ENCODE data around the gene EPC1.

Gene EPC1

GRCh38 chr10:32326680-32327363 lies 20.1 kb downstream of the EPC1 start:
- TF ChIP-seq SPI1 (IDR thresholded peaks at IDR 0.05; ENCODE audit: low read depth, low read length) (no peak), POLR2AphosphoS5 (IDR thresholded peaks at IDR 0.05; ENCODE audit: low read depth, low read length) (no peak), TAF1 (IDR thresholded peaks at IDR 0.05; ENCODE audit: low read depth, low read length) (no peak), POU2F2 (IDR thresholded peaks at IDR 0.05; ENCODE audit: low read depth, low read length) (no peak), PAX5 (IDR thresholded peaks at IDR 0.05; ENCODE audit: insufficient read depth, low read length, severe bottlenecking) (no peak)
- no peak for DNase-seq (ENCODE audit: insufficient read length, low spot score)
- FAIRE-seq, result peak; percentile 20

DNA sequence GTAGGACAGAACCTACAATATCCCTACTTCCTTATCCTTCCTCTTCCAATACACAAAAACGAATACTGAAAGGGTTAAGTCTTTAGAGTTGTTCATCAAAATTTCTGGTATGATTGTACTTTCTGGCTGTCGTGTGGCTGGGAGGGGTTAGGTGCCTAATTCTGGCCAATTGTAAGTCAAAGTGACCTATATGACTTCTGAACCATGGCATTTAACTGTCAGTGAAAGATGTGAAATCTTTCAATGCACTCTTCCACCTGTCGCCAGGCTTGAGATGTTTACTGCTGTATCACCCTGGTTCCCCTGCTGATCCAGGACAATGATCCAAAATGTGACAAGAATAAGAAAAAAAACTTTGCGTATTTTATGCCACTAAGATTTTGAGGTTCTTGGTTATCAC lies 20.8 kb downstream of the EPC1 start:
- no peak for TF ChIP-seq PAX5 (IDR thresholded peaks at IDR 0.05; ENCODE audit: insufficient read depth, low read length, severe bottlenecking)
- DNase-seq (ENCODE audit: insufficient read length, low spot score) (no peak), FAIRE-seq (peak; percentile 81)

DNA sequence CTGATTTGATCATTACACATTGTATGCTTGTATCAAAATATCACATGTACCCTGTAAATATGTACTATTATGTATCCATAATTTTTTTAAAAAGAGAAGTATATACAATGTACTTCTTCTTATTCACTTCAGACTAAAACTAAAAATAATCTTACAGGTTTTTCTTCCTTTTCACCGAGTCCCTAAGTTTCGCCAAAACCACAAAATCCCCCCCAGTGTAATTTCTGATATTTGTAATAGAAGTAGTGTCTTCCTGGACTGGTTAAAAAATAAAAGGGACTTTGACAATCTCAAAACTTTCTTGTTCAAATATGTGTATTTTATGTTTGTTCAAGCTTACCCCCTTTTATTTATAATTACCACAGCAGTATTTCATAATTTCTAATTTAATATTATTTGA lies 23.9 kb downstream of the EPC1 start:
- FAIRE-seq, result no peak
- no peak for DNase-seq (ENCODE audit: insufficient read length, low spot score)
- TF ChIP-seq POLR2AphosphoS5 (IDR thresholded peaks at IDR 0.05; ENCODE audit: low read depth, low read length) (no peak), TAF1 (IDR thresholded peaks at IDR 0.05; ENCODE audit: low read depth, low read length) (no peak), PAX5 (IDR thresholded peaks at IDR 0.05; ENCODE audit: insufficient read depth, low read length, severe bottlenecking) (no peak), POU2F2 (IDR thresholded peaks at IDR 0.05; ENCODE audit: low read depth, low read length) (no peak), POLR2A (IDR thresholded peaks at IDR 0.05; ENCODE audit: low read depth, low read length) (no peak), SPI1 (IDR thresholded peaks at IDR 0.05; ENCODE audit: low read depth, low read length) (no peak)

- FAIRE-seq, result no peak
- DNase-seq (ENCODE audit: insufficient read length, low spot score), result no peak
- TF ChIP-seq SPI1 (IDR thresholded peaks at IDR 0.05; ENCODE audit: low read depth, low read length) (no peak), PAX5 (IDR thresholded peaks at IDR 0.05; ENCODE audit: insufficient read depth, low read length, severe bottlenecking) (no peak), POLR2A (IDR thresholded peaks at IDR 0.05; ENCODE audit: low read depth, low read length) (no peak), POLR2AphosphoS5 (IDR thresholded peaks at IDR 0.05; ENCODE audit: low read depth, low read length) (no peak), POU2F2 (IDR thresholded peaks at IDR 0.05; ENCODE audit: low read depth, low read length) (no peak), TAF1 (IDR thresholded peaks at IDR 0.05; ENCODE audit: low read depth, low read length) (no peak)
Measured at GRCh38 chr10:32321016-32321631, 25.8 kb downstream of the EPC1 start.

GRCh38 chr10:32318476-32318896 lies 28.5 kb downstream of the EPC1 start:
- DNase-seq (ENCODE audit: insufficient read length, low spot score), result no peak
- TF ChIP-seq SPI1 (IDR thresholded peaks at IDR 0.05; ENCODE audit: low read depth, low read length), result peak; percentile 30
- TF ChIP-seq POLR2AphosphoS5 (IDR thresholded peaks at IDR 0.05; ENCODE audit: low read depth, low read length), result peak; percentile 75
- TF ChIP-seq TAF1 (IDR thresholded peaks at IDR 0.05; ENCODE audit: low read depth, low read length), result peak; percentile 24; the same call in 1 of the 2 replicates
- no peak for TF ChIP-seq PAX5 (IDR thresholded peaks at IDR 0.05; ENCODE audit: insufficient read depth, low read length, severe bottlenecking)
- 0 out of 2 replicates have a peak, but pooled peaks have one; percentile 55 for TF ChIP-seq POU2F2 (IDR thresholded peaks at IDR 0.05; ENCODE audit: low read depth, low read length)
- TF ChIP-seq POLR2A (IDR thresholded peaks at IDR 0.05; ENCODE audit: low read depth, low read length), result 0 out of 2 replicates have a peak, but pooled peaks have one; percentile 20
- FAIRE-seq, result peak; percentile 86

- TF ChIP-seq SPI1 (IDR thresholded peaks at IDR 0.05; ENCODE audit: low read depth, low read length) (no peak), POLR2A (IDR thresholded peaks at IDR 0.05; ENCODE audit: low read depth, low read length) (peak; percentile 14; the same call in 1 of the 2 replicates)
- DNase-seq (ENCODE audit: insufficient read length, low spot score), result peak; percentile 10
- peak; percentile 97 for FAIRE-seq
Measured at GRCh38 chr10:32317795-32318357, 29.1 kb downstream of the EPC1 start.

DNA sequence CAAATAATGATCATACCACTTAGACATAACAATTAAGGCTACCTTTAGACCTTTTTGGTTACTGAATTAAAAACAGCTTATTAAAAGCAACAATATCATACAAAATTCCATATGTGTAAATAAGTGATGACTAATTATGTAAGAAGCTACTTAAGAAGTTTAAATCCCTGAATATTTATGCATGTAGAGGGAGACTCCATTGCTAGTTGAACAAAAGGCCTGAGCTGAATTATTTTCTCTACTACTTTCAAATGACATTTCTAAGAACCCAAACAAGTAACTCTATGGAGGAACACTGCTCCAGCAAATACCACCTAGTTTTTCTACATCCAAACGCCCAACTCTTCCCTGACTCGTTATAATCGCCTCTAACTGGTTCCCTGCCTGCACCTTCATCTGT lies 31.5 kb downstream of the EPC1 start:
- DNase-seq (ENCODE audit: insufficient read length, low spot score) (no peak), FAIRE-seq (no peak)
- TF ChIP-seq POLR2A (IDR thresholded peaks at IDR 0.05; ENCODE audit: low read depth, low read length) (no peak), SPI1 (IDR thresholded peaks at IDR 0.05; ENCODE audit: low read depth, low read length) (no peak), PAX5 (IDR thresholded peaks at IDR 0.05; ENCODE audit: insufficient read depth, low read length, severe bottlenecking) (no peak), POU2F2 (IDR thresholded peaks at IDR 0.05; ENCODE audit: low read depth, low read length) (no peak), POLR2AphosphoS5 (IDR thresholded peaks at IDR 0.05; ENCODE audit: low read depth, low read length) (no peak), TAF1 (IDR thresholded peaks at IDR 0.05; ENCODE audit: low read depth, low read length) (no peak)

GRCh38 chr10:32314588-32314987 lies 32.4 kb downstream of the EPC1 start:
- DNase-seq (ENCODE audit: insufficient read length, low spot score), result no peak
- TF ChIP-seq POU2F2 (IDR thresholded peaks at IDR 0.05; ENCODE audit: low read depth, low read length) (no peak), PAX5 (IDR thresholded peaks at IDR 0.05; ENCODE audit: insufficient read depth, low read length, severe bottlenecking) (no peak), SPI1 (IDR thresholded peaks at IDR 0.05; ENCODE audit: low read depth, low read length) (no peak), POLR2AphosphoS5 (IDR thresholded peaks at IDR 0.05; ENCODE audit: low read depth, low read length) (no peak), POLR2A (IDR thresholded peaks at IDR 0.05; ENCODE audit: low read depth, low read length) (no peak), TAF1 (IDR thresholded peaks at IDR 0.05; ENCODE audit: low read depth, low read length) (no peak)
- FAIRE-seq, result no peak

- TF ChIP-seq POLR2A (IDR thresholded peaks at IDR 0.05; ENCODE audit: low read depth, low read length) (no peak), SPI1 (IDR thresholded peaks at IDR 0.05; ENCODE audit: low read depth, low read length) (no peak), POU2F2 (IDR thresholded peaks at IDR 0.05; ENCODE audit: low read depth, low read length) (no peak), POLR2AphosphoS5 (IDR thresholded peaks at IDR 0.05; ENCODE audit: low read depth, low read length) (no peak), PAX5 (IDR thresholded peaks at IDR 0.05; ENCODE audit: insufficient read depth, low read length, severe bottlenecking) (no peak), TAF1 (IDR thresholded peaks at IDR 0.05; ENCODE audit: low read depth, low read length) (no peak)
- peak; percentile 28 for FAIRE-seq
- no peak for DNase-seq (ENCODE audit: insufficient read length, low spot score)
Measured at GRCh38 chr10:32308027-32308603, 38.8 kb downstream of the EPC1 start.

Data from GM12891 (cell line).